ENCODE data around the gene OTOF. TPM values are rescaled to one million over a fixed set of nuclear protein-coding genes. Genes with fewer than 3 reads are reported as not detected.

The OTOF gene
- total RNA-seq, 2 donors from 2014 or later: not detected

- intact Hi-C loops (cut with DNase I): no loop called here
- Histone ChIP-seq H3K27me3 (no peaks in the 10 kb centered on the region), H3K36me3 (no peaks in the 10 kb centered on the region), H3K4me3 (no peak overlapping the region), H3K9ac (ENCODE audit: low read depth in 2 of 2, low read length in 2 of 2) (no peak overlapping the region), H3K9me3 (no peaks in the 10 kb centered on the region), H3K27ac (no peak overlapping the region), H3K4me1 (no peaks in the 10 kb centered on the region)
- DNase-seq: no peak
- TF ChIP-seq CTCF (IDR thresholded peaks at IDR 0.05): no peak
These were observed 32.5 kb upstream of the OTOF start for GRCh38 chr2:26510344-26510973.

GRCh38 chr2:26509141-26509540 lies 31.2 kb upstream of the OTOF start:
- Histone ChIP-seq H3K9ac (ENCODE audit: low read depth in 2 of 2, low read length in 2 of 2) (no peak overlapping the region), H3K27ac (no peak overlapping the region), H3K4me1 (no peaks in the 10 kb centered on the region), H3K36me3 (no peaks in the 10 kb centered on the region), H3K27me3 (no peaks in the 10 kb centered on the region), H3K9me3 (no peaks in the 10 kb centered on the region), H3K4me3 (no peak overlapping the region)
- intact Hi-C loops (cut with DNase I): no loop called here
- no peak for DNase-seq
- no peak for TF ChIP-seq CTCF (IDR thresholded peaks at IDR 0.05)

- intact Hi-C loops (cut with DNase I): no loop called here
- no peak for TF ChIP-seq CTCF (IDR thresholded peaks at IDR 0.05)
- no peak for DNase-seq
- H3K9me3 ChIP-seq: no peaks in the 10 kb centered on the region
- H3K9ac ChIP-seq (ENCODE audit: low read depth in 2 of 2, low read length in 2 of 2): no peak overlapping the region
- H3K27me3 ChIP-seq: no peaks in the 10 kb centered on the region
- H3K4me3 ChIP-seq: no peak overlapping the region
- no peak overlapping the region for H3K27ac ChIP-seq
- H3K36me3 ChIP-seq: no peaks in the 10 kb centered on the region
- peaks cover 6% of the 10 kb centered on the region for H3K4me1 ChIP-seq
These were observed 30.0 kb upstream of the OTOF start for GRCh38 chr2:26507932-26508331.

- Histone ChIP-seq H3K36me3 (no peaks in the 10 kb centered on the region), H3K9ac (ENCODE audit: low read depth in 2 of 2, low read length in 2 of 2) (no peak overlapping the region), H3K27me3 (no peaks in the 10 kb centered on the region), H3K9me3 (no peaks in the 10 kb centered on the region), H3K4me3 (no peak overlapping the region), H3K4me1 (peaks cover 6% of the 10 kb centered on the region), H3K27ac (no peak overlapping the region)
- no peak for DNase-seq
- intact Hi-C loops (cut with DNase I): no loop called here
- TF ChIP-seq CTCF (IDR thresholded peaks at IDR 0.05): no peak
These were observed 29.2 kb upstream of the OTOF start for GRCh38 chr2:26507088-26507487.

- no peak for TF ChIP-seq CTCF (IDR thresholded peaks at IDR 0.05)
- no peak overlapping the region for H3K4me3 ChIP-seq
- no peak overlapping the region for H3K9ac ChIP-seq (ENCODE audit: low read depth in 2 of 2, low read length in 2 of 2)
- no peak overlapping the region for H3K27ac ChIP-seq
- peaks cover 6% of the 10 kb centered on the region for H3K4me1 ChIP-seq
- no peak for DNase-seq
- intact Hi-C loops (cut with DNase I): no loop called here
- no peaks in the 10 kb centered on the region for H3K27me3 ChIP-seq
- no peaks in the 10 kb centered on the region for H3K9me3 ChIP-seq
- H3K36me3 ChIP-seq: no peaks in the 10 kb centered on the region
These were observed 28.4 kb upstream of the OTOF start for GRCh38 chr2:26506279-26506678.

Data from colonic mucosa (tissue), 4 donors.